ENCODE measurements around the gene OR2C1.

The OR2C1 gene

GRCh38 chr16:3400779-3401688 is 45.3 kb downstream of the OR2C1 start, which contains the start of the genes ZNF174 and ZSCAN32:
Gene ZNF174, plus strand, starts transcription at chr16:3401215. Its CDS starts 790 bp downstream, at chr16:3402005.
Gene ZSCAN32, minus strand, starts transcription at chr16:3401004. Its CDS starts 3,447 bp downstream, at chr16:3397557.
- peak; percentile 98 for DNase-seq

- DNase-seq = no peak
These were observed 46.2 kb downstream of the OR2C1 start for GRCh38 chr16:3401719-3402397.
